Measurements from ENCODE around the gene TRERF1.

DNA sequence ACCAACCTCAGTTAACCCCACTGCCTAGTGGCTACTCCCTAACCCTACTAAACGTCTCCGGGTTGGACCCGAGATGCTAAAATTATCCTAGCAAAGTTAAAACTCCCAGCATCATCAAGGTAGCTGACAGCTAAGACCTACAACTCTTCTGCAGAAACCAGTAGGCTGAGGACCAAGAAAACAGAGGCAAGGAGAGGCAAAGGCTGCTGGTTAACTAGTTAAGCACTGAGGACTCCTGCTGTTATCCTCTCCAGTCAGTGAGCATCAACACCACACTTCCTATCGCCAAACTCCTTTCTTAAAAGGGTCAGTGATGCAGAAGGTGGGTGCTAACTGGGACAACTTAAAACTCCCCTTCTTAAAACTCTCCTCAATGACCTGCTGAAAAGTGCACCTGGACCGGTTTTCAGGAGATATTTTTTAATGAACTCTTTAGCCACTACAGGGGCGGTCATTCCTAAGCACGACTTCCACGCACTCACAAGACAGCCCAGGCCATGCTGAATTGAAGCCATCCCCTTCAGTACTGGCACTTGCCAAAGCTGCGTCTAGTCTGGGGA, 1.7 kb downstream of the TRERF1 start:
- no peak for TF ChIP-seq CTCF (IDR thresholded peaks at IDR 0.05)
- no peak for TF ChIP-seq POLR2AphosphoS5 (IDR thresholded peaks at IDR 0.05)
- TF ChIP-seq EP300 (IDR thresholded peaks at IDR 0.05) = no peak
- TF ChIP-seq POLR2A (IDR thresholded peaks at IDR 0.05) = no peak

Data from upper lobe of left lung (tissue), 4 donors.